ENCODE measurements around the gene SCAMP2.
A peak's percentile ranks its signal among the peaks of the same experiment; 100 is the strongest.

Gene SCAMP2

GRCh38 chr15:74863239-74864056 is 9.7 kb downstream of the SCAMP2 start:
- no peak for DNase-seq (ENCODE audit: low read depth, low spot score)

- DNase-seq (ENCODE audit: low read depth, low spot score) = no peak
These were observed 14.8 kb downstream of the SCAMP2 start for GRCh38 chr15:74858369-74858740.

DNA sequence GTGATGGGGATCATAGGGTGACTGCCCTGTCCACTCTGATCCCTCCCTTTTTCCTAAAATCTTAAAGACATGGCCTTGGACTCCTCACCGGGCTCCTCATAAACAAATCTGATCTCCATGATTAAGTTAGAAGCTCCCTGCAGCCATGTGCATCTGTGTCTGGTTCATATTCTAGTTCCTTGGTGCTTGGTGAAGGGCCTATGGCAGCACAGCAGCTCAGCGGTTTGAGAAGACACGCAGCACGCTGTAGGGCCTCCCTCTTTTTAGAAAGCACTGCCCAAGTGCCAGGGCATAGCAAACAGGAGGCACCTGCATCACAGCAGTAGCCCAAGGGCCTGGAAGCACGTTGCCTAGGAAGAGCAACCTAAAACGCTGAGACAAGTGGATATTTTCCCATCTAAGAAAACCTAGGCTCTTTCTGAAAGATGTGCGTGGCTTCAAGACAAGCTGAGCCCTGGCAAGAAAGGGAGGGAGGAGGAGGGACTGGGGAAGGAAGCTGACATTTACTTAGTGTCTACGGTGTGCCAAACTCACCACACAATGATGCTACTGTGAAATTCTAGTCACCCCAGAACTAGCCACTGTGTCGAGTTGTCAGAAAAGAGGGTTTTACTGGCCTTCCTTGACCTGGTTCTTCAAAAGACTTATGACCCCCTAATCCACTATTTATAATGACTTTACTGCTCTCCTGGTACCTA is 15.3 kb downstream of the SCAMP2 start:
- no peak for DNase-seq (ENCODE audit: low read depth, low spot score)

- no peak for DNase-seq (ENCODE audit: low read depth, low spot score)
These were observed 16.0 kb downstream of the SCAMP2 start for GRCh38 chr15:74857082-74857655.

DNA sequence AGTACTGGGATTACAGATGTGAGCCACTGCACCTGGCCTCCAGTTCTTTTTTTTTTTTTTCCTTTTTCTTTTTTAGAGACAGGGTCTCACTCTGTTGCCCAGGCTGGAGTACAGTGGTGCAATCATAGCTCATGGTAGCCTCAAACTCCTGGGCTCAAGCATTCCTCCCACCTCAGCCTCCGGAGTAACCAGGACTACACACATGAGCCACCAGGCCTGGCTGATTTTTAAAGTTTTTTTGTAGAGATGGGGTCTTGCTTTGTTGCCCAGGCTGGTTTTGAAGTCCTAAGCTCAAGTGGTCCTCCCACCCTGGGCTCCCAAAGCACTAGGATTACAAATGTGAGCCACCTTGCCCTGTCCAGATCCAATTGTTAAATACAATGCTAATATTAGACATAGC is 16.6 kb downstream of the SCAMP2 start:
- no peak for DNase-seq (ENCODE audit: low read depth, low spot score)

DNA sequence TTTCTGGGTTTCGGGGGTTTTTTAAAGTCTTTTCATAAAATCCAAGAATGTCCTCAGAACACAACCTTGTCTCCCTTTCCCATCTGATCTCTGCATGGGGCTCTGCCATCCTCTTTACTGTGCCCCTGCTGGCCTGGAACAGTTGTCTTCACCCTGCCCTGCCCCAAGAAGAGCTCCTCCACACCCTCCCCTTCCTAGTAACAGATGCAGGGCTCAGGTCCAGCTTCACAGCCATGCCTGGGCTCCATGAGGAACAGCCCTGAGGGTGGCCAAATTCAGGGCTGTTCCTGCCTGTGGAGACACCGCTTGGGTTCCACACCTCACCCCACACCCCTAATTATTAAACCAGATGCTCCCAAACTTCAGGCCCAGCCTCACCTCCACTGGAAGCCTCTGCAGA is 17.3 kb downstream of the SCAMP2 start:
- no peak for DNase-seq (ENCODE audit: low read depth, low spot score)

GRCh38 chr15:74854453-74855022 is 18.6 kb downstream of the SCAMP2 start:
- no peak for DNase-seq (ENCODE audit: low read depth, low spot score)

DNA sequence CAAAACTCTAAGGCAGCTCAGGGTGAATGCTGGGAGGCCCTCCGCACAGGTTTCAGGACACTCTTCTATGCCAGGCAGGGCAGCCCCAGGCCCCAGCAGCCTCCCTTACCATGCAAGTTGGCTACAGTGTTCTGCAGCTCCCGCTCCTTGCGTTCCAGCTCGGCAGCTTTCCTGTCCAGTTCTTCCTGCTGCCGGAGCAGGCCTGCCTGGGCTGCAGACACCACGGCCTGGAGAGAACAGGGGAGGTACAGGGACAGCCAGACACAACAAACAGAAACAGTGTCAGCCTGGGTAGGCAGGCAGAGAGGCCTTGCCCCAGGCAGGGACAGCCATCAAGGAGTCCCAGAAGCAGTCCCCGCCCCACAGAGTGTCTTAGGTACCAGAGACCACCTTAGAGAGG is 21.2 kb downstream of the SCAMP2 start:
- no peak for DNase-seq (ENCODE audit: low read depth, low spot score)

DNA sequence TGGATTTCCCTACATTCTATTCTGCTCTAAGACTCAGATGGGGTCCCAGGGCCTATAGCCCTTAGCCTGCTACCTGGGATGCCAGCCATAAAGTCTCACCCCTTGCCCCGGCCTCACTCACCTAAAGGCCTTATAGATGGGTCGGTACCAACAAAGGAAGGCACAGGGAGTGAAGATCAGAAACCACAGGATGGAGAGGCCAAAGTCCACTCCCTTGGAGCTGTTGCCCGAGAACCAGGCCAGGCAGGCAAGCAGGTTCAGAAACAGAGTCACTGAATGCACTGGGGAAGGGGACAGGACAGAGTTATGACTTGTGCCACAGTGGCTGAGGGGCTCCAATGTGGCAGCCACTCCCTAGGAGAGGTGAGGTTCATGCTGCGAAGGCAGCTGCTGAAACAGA is 22.8 kb downstream of the SCAMP2 start:
- no peak for DNase-seq (ENCODE audit: low read depth, low spot score)

DNA sequence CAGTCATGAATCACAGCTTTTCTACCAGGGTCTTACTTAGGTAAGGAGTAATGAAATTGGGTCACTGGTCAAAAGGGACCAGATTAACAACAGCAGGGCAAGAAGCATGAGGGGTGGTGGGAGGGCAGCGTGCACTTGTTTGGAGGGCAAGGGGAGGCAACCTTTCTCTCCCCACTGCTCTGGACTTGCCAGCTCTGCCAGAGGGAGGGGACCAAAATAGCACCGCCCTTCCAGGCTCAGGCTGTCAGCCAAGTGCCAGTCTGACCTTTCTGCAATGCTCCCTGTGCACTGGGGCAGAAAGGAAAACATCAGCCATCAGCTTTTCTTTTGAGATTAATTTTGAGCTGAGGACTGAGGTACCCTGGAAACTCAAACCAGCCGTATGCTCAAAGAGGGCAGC is 25.7 kb downstream of the SCAMP2 start:
- DNase-seq (ENCODE audit: low read depth, low spot score) = no peak

DNA sequence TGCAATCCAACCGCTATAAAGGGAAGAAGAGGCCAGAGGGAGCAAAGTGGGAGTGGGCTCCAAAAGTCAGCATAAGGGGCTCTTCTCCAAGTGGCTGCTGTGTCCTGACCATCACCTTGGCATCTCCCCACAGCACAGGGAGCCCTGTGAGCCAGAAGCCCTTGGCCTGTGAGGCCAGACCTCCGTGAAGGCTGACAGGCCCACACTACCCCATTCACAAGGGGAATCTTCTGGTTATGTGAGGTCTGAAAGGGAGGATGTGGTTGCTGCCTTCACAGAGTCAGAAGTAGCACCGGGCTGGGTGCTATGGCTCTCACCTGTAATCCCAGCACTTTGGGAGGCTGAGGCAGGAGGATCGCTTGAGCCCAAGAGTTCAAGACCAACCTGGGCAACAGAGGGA is 27.6 kb downstream of the SCAMP2 start:
- no peak for DNase-seq (ENCODE audit: low read depth, low spot score)

- no peak for DNase-seq (ENCODE audit: low read depth, low spot score)
These were observed 28.0 kb downstream of the SCAMP2 start for GRCh38 chr15:74845208-74845568.

DNA sequence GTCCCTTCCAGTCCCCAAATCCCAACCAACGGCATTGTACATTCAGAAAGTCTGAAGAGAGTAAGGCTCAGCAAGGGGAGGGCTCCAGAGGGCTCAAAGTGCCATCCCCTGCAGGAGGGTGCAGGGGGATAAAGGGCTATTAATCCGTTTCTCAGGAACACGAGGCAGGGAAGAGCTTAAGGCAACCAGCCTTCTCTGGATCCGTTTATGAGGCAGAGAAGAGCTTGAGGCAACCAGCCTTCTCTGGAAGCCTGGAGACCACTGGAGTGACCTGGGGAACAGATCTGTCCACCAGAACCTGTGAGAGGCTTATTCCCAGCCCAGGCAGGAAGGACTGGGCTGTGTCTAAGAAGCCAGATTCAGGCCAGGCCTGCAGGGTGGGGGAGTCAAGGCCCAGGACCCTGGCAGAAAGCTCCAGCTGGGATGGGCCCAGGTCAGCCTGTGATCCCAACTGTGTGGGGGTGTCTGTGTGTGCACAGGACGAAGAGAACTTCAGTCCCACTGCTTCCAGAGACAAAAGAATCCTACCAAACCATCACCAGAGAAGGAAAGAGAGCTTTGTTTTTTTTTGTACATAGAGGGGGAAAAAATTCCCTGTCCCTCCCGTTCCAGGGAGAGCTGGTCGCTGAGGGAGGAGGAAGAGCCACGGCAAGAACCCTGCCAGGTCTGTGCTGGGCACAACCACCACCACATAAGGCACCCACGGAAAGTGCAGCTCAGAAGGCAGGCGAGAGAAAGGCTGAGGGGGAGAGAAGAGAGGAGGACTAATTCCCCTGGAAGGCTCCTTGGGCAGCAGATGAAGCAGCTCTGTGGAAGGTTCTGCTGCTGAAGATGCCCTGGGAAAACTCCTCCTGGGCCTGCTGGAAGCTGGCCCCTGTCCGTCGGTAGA is 28.6 kb downstream of the SCAMP2 start:
- DNase-seq (ENCODE audit: low read depth, low spot score) = no peak

GRCh38 chr15:74843891-74844299 is 29.3 kb downstream of the SCAMP2 start:
- no peak for DNase-seq (ENCODE audit: low read depth, low spot score)

DNA sequence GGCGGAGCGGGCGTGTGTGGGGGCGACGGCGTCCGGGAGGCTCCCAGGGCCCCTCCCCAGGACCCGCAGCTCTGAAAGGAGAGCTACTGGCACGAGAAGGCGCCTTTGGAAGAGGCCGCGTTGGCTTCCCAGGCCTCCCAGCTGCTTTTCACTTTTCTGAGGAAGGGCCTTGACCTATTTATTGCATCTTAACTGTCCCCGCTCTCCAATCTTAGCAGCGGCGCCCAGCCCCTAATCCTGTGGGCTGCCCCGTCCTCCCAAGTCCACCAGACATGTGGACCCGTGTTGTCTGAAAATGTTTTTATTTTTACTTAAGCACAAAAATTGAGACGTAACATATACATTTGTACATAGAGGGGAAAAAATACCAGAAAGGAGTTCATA is 29.7 kb downstream of the SCAMP2 start:
- no peak for DNase-seq (ENCODE audit: low read depth, low spot score)

GRCh38 chr15:74842581-74843444 is 30.4 kb downstream of the SCAMP2 start, which contains the start of gene ULK3:
TSS of gene ULK3 (minus strand) at chr15:74843156. CDS start at chr15:74843105, 51 bp downstream.
- peak; percentile 86 for DNase-seq (ENCODE audit: low read depth, low spot score)

GRCh38 chr15:74841891-74842373 is 31.2 kb downstream of the SCAMP2 start:
- DNase-seq (ENCODE audit: low read depth, low spot score) = no peak

GRCh38 chr15:74840851-74841775 is 32.1 kb downstream of the SCAMP2 start:
- no peak for DNase-seq (ENCODE audit: low read depth, low spot score)
